OCI-LY3 (cell line): ENCODE data around the gene PPP2R5E.

Experiments
- H2AFZ ChIP-seq: fragments of 200-600, 300-600 bp; shearing (Covaris generic); 2 replicates; pipeline ENCODE4 v1.6.0; 2014; ENCODE audit warnings: antibody characterized with exemption, low read depth, low read length
- H3K27ac ChIP-seq: fragments of 200-600, 300-600 bp; sonication (generic); 2 replicates; pipeline ENCODE4 v1.5.1; 2014; ENCODE audit warnings: mild to moderate bottlenecking, low read length, moderate library complexity, mixed read lengths
- H3K27me3 ChIP-seq: fragments of 200-600, 300-600 bp; sonication (generic); 2 replicates; pipeline ENCODE4 v1.6.1; 2014; ENCODE audit warnings: low read depth, low read length, mixed read lengths
- H3K36me3 ChIP-seq: fragments of 200-600, 300-600 bp; sonication (generic); replicated peaks from 2 replicates; pipeline ENCODE3; 2014; ENCODE audit warnings: low read depth, low read length, mixed read lengths
- H3K4me1 ChIP-seq: fragments of 300-600, 200-600 bp; sonication (generic); 2 replicates; pipeline ENCODE4 v1.6.1; 2014; ENCODE audit warnings: low read length, mixed read lengths
- H3K4me2 ChIP-seq: fragments of 200-600, 300-600 bp; sonication (generic); 2 replicates; pipeline ENCODE4 v1.6.1; 2014; ENCODE audit warnings: low read length, mixed read lengths
- H3K4me3 ChIP-seq: fragments of 300-600, 200-600 bp; sonication (generic); 2 replicates; pipeline ENCODE4 v1.5.1; 2014; ENCODE audit warnings: antibody characterized with exemption, mild to moderate bottlenecking, low read length, moderate library complexity
- H3K79me2 ChIP-seq: fragments of 300-600, 200-600 bp; shearing (Covaris generic); 2 replicates; pipeline ENCODE4 v1.6.1; 2014; ENCODE audit warnings: mild to moderate bottlenecking, low read length, mixed read lengths
- H3K9ac ChIP-seq: fragments of 300-600, 200-600 bp; shearing (Covaris generic); 2 replicates; pipeline ENCODE4 v1.6.0; 2014; ENCODE audit warnings: mild to moderate bottlenecking, low read length, moderate library complexity
- H3K9me3 ChIP-seq: fragments of 200-600, 300-600 bp; shearing (Covaris generic); 2 replicates; pipeline ENCODE4 v1.6.1; 2014; ENCODE audit warnings: low read length, mixed read lengths; ENCODE audit not compliant: insufficient read depth
- H4K20me1 ChIP-seq: fragments of 200-600, 300-600 bp; sonication (generic); 2 replicates; pipeline ENCODE4 v1.6.1; 2016; ENCODE audit warnings: low read length, mixed read lengths; ENCODE audit not compliant: insufficient read depth
- EZH2phosphoT487 ChIP-seq: fragments of 200-600 bp; shearing (Covaris generic); IDR thresholded peaks from 2 replicates; pipeline ENCODE4 v1.6.1; 2018; ENCODE audit warnings: antibody characterized with exemption, mixed run types, low read depth
- TF ChIP-seq, protein P1 (sequence below): fragments of 200-600, 300-600 bp; sonication (generic); IDR thresholded peaks from 2 replicates; pipeline ENCODE4 v1.5.1; 2014; ENCODE audit warnings: antibody characterized with exemption, low read length, low read depth

Gene PPP2R5E

DNA sequence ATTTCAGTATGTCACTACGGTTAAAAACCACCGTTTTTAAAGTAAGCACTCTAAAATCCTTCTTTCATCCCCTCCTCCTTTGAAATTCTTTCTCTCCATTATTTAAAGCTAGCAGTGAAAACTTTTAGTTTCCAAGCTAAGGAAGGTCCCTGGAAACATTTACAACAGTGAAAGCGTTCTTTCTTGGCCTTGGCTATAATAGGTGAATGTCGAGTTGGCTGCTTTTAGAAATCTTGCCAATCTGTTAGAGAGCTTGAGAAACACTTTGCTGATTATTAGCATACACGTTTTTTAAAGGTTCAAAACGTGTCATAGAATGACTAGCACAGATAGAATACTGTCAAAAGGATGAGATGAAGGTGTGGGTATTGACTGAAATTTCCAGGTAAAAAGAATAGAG lies 83.4 kb downstream of the PPP2R5E start:
- Histone ChIP-seq H3K27ac (no peak overlapping the region), H3K36me3 (no peaks in the 10 kb centered on the region), H3K79me2 (peaks cover 50% of the 10 kb centered on the region), H4K20me1 (peaks cover 35% of the 10 kb centered on the region), H3K9ac (no peak overlapping the region), H2AFZ (no peak overlapping the region), H3K4me3 (no peak overlapping the region), H3K9me3 (no peaks in the 10 kb centered on the region), H3K4me1 (peaks cover 9% of the 10 kb centered on the region), H3K27me3 (no peaks in the 10 kb centered on the region), H3K4me2 (no peak overlapping the region)
- no peak for TF ChIP-seq EZH2phosphoT487
- TF ChIP-seq, protein P1, sequence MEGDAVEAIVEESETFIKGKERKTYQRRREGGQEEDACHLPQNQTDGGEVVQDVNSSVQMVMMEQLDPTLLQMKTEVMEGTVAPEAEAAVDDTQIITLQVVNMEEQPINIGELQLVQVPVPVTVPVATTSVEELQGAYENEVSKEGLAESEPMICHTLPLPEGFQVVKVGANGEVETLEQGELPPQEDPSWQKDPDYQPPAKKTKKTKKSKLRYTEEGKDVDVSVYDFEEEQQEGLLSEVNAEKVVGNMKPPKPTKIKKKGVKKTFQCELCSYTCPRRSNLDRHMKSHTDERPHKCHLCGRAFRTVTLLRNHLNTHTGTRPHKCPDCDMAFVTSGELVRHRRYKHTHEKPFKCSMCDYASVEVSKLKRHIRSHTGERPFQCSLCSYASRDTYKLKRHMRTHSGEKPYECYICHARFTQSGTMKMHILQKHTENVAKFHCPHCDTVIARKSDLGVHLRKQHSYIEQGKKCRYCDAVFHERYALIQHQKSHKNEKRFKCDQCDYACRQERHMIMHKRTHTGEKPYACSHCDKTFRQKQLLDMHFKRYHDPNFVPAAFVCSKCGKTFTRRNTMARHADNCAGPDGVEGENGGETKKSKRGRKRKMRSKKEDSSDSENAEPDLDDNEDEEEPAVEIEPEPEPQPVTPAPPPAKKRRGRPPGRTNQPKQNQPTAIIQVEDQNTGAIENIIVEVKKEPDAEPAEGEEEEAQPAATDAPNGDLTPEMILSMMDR = no peak

DNA sequence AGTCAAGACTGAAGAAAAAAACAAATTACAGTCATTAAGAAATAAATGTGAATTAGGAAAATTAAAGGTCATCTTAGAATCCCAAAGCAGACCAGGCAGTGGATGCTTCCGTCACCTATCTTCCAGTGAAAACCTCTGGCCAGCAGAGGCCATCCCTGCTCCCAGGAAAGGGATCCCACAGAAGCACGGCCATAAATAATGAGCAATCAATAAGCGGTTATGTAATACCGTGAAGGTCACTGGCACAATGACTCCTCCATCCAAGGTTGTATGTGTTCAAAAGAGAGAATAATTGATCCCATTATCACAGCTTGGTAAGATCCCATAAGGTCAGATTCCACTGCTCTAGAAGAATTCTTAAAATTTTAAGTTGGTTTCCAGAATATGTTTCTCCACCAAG lies 85.7 kb downstream of the PPP2R5E start:
- Histone ChIP-seq H4K20me1 (peaks cover 32% of the 10 kb centered on the region), H3K4me2 (no peak overlapping the region), H3K36me3 (peaks cover 3% of the 10 kb centered on the region), H3K27me3 (no peaks in the 10 kb centered on the region), H3K9ac (no peak overlapping the region), H3K9me3 (no peaks in the 10 kb centered on the region), H3K4me3 (no peak overlapping the region), H3K79me2 (peaks cover 48% of the 10 kb centered on the region), H3K4me1 (peaks cover 11% of the 10 kb centered on the region), H2AFZ (no peak overlapping the region), H3K27ac (no peak overlapping the region)
- TF ChIP-seq EZH2phosphoT487 = no peak
- TF ChIP-seq, protein P1 = no peak

DNA sequence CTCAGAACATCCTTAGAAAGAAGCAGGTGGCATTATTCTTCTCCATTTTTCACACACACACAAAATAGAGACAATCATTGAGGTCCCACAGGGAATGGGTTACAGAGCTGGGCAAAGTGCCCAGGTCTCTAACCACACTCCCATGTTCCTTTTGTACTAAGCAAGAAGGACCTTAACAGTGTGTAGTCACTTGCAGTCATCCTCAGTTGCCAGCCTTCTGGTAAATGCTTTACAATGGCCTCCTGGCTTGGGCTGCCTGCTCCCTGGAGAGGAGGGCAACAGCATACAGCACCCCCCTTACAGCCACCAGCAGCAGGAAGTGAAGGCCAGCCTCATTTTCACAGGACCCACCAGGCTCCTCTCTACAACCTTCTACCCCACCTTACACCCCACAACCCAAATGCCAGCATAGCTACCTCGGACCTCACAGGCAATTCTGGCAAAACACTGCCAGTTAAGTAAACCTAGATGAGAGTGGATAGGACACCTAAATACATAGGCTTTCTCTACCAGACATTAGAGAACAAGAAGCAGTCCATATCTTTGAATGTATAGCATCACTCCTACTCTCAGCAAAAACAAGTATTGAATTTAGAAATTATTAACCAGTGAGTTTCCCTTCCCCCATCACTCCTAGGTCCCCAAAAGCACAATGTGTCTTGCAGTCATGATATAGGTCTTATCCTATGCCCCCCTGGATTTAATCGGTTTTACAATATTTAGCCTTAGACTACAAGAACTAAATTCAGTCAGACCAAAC lies 88.1 kb downstream of the PPP2R5E start:
- Histone ChIP-seq H3K27me3 (no peaks in the 10 kb centered on the region), H3K79me2 (peaks cover 46% of the 10 kb centered on the region), H3K4me3 (no peak overlapping the region), H3K4me1 (peaks cover 11% of the 10 kb centered on the region), H3K36me3 (peaks cover 3% of the 10 kb centered on the region), H2AFZ (no peak overlapping the region), H3K9me3 (no peaks in the 10 kb centered on the region), H3K4me2 (0 out of 2 replicates have a peak overlapping the region, but pooled peaks have one; percentile 13), H3K9ac (no peak overlapping the region), H4K20me1 (peaks cover 22% of the 10 kb centered on the region), H3K27ac (no peak overlapping the region)
- TF ChIP-seq EZH2phosphoT487 = no peak
- TF ChIP-seq, protein P1 = no peak

DNA sequence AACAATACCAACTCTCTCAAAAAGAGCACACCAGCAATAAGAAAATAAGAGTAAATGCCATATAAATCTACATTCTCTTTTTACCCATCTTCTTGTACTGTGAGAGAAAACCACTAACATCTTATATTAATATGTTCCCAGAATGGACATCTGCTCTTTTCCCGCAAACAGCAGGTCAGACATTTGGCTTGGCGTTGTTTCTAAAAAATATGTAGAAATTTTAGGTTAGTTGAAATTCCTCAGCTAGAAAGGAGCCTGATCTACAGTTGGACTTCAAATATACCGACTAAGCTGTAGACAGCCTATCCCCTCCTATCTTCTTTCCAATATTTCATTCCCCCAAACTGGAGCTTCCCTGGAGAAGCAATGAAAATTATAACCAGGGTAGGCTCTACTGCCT lies 88.7 kb downstream of the PPP2R5E start:
- no peaks in the 10 kb centered on the region for H3K9me3 ChIP-seq
- H3K27me3 ChIP-seq = no peaks in the 10 kb centered on the region
- no peak overlapping the region for H3K9ac ChIP-seq
- peaks cover 17% of the 10 kb centered on the region for H4K20me1 ChIP-seq
- H3K79me2 ChIP-seq = peaks cover 42% of the 10 kb centered on the region
- H3K4me3 ChIP-seq = no peak overlapping the region
- peaks cover 3% of the 10 kb centered on the region for H3K36me3 ChIP-seq
- H3K4me1 ChIP-seq = peaks cover 11% of the 10 kb centered on the region
- no peak overlapping the region for H2AFZ ChIP-seq
- H3K4me2 ChIP-seq = no peak overlapping the region
- TF ChIP-seq, protein P1 = no peak
- TF ChIP-seq EZH2phosphoT487 = no peak
- H3K27ac ChIP-seq = no peak overlapping the region
